Subcutaneous adipose tissue (tissue), 4 donors: Measurements from ENCODE around the gene TSPAN12. TPM values are rescaled to one million over a fixed set of nuclear protein-coding genes. Genes with fewer than 3 reads are reported as not detected.

Experiments
- CTCF ChIP-seq: fragments of 450-650 bp; IDR thresholded peaks from one replicate; pipeline ENCODE4 v1.5.1; 2016; ENCODE audit warnings: low read depth, mild to moderate bottlenecking, control low read depth, antibody characterized with exemption, moderate library complexity
- total RNA-seq, 4 donors: library from RNA; depleted of rRNA; stranded (reverse); fragments of >200 nt; gene quantifications; one replicate each; pipeline ENCODE4 v1.1.0, GENCODE V29; 2016

TSPAN12 gene
- total RNA-seq, 4 donors from 2014 or later = 7.0 to 12.1 (median 10.3) TPM

GRCh38 chr7:120738816-120739215, 119.1 kb downstream of the TSPAN12 start:
- no peak for TF ChIP-seq CTCF

Other genes with a start within 250 kb of the TSPAN12 start
- gene ING3, start 92.6 kb upstream of the TSPAN12 start, total RNA-seq = 10 to 100 TPM; 17.8 to 24.8 (median 18.2) TPM
- 10 to 100 TPM; 32.5 to 49.5 (median 40.2) TPM for gene CPED1, start 130.6 kb upstream of the TSPAN12 start, total RNA-seq